Activated CD4-positive, alpha-beta T cell treated with anti-CD3 and anti-CD28 coated beads, Interleukin-2, amount 50 U/mL, for 16 hours (primary cell): Measurements from ENCODE around the gene TCF19.

Source experiments
- DNase-seq: peaks from one replicate; pipeline ENCODE4 v3.0.0-alpha.2; 2020

Gene TCF19

DNA sequence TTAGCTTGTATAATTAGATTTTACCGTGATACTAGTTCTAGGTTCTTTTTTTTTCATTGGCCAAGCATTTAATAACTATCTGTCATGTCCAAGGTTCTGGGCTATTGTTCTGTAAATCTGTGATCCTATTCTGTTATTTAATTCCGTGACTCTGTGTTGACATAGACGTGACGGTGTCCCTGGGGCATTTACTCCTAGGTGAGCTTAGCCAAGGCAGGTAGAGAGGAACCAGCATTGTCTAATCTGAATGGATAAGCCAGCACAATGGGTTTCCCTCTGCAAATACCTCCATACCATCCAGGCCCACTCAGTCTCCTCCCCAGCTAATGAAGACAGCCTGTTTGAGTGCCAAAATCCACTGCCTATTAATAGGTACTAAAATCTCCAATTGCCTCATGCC lies 29.3 kb upstream of the TCF19 start:
- DNase-seq: no peak

DNA sequence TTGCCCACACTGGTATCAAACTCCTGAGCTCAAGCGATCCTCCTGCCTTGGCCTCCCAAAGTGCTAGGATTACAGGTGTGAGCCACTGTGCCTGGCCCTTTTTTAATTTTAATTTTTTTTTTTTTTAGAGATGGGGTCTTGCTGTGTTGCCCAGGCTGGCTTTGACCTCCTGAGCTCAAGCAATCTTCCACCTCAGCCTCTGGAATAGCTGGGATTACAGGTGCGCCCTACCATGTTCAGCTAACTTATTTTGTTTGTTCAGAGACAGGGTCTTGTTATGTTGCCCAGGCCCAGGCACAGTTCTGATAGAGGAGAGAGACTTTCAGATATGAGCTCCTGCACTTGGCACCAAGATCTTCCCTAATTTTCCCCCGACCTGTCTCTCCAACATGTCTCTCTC lies 27.6 kb upstream of the TCF19 start:
- DNase-seq: no peak

DNA sequence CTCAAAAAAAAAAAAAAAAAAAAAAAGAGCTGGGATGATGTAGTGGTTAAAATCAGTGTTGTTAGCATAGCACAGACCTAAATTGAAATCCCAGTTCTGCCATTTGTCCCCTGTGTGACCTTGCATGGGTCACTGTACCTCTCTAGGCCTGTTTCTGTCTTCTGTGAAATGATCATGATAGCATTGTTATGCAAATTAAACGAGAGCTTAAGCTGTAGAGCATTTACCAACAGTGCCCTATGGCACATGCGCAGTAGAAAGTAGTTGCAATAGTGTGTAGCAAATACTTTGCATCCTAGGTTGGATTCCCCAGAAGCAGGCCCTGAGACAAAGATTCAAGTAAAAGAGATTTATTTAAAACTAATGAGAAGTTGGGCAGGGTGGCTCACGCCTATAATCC lies 26.8 kb upstream of the TCF19 start:
- no peak for DNase-seq

DNA sequence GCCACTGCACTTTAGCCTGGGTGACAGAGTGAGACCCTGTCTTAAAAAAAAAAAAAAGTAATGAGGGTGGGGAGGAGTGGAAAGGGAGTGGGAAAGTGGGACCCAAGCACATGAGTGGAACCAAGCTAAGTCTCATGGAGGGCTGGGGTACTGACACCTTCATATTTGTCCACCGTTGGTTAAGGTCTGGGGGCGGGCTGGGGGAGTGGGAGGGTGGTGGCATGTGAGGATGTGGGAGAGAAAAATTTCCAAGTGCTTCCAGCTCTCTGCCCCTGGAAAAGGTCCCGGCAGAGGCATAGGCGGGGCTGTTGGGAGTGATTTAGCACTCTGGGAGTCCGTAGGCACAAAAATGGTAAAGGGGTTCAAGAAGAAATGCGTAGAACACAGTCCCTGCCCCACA lies 25.6 kb upstream of the TCF19 start:
- DNase-seq: no peak

DNA sequence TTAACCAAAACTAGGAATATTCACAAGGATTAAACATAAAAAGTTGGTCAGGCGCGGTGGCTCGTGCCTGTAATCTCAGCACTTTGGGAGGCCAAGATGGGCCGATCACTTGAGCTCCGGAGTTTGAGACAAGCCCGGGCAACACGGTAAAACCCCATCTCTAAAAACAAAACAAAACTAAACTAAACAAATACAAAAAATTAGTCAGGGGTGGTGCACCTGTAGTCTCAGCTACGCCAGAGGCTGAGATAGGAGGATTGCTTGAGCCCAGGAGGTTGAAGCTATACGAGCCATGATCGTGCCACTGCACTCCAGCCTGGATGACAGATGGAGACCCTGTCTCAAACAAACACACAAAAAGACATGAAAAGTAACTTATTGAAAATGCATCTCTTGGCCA lies 22.7 kb upstream of the TCF19 start:
- DNase-seq: no peak

DNA sequence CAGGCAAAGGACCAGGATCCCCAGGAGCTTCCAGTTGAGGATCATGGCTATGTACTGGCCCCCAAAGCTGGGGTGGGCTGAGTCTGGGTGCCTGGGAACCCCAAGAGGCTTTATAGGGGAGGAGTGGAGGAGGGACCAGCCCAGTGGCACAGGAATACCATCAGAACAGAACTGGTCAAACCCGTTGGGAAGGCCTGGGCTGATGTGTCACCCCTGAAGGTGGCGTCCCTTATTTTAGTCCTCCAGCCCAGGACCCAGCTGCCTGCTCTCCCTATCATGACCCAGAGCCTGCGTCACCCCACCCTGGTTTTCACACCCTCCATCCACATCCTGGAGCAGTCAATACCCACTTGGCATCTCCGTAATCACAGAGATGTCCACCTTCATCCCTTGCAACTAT lies 19.4 kb upstream of the TCF19 start, which contains the start of gene PSORS1C2:
TSS of gene PSORS1C2 (minus strand) at position 85 of the 400 bp plus-strand sequence. CDS start at position 45, 40 bp downstream.
- no peak for DNase-seq

DNA sequence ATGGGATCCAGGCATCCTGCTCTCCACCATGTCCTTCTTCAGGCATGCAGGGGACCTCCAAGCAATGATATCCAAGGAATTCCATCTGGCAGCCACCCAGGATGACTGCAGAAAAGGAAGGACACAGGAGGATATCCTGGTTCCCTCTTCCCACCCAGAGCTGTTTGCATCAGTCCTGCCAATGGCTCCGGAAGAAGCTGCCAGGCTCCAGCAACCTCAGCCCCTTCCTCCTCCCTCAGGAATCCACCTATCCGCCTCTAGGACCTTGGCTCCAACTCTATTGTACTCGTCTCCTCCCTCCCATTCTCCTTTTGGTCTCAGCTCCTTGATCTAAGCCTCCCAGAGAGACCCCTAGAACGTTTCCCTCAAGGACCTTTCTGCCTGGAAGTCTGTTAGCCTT lies 18.8 kb upstream of the TCF19 start:
- DNase-seq: no peak

DNA sequence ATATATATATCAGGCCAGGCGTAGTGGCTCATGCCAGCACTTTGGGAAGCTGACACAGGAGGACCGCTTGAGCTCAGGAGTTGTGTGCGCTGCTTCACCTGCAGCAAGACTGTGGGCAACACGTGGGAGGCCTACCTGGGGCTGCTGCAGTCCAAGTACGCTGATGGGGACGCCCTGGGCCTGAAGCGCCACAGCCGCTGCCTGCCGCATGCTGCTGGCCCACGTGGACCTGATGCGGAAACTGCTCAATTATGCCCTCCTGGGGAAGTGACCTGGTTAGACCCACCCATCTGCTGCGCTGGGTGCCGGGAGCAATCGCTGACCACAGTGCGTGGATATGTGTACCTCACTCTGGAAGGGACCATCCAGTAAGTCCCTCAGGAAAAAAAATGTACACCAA lies 17.7 kb upstream of the TCF19 start:
- DNase-seq: no peak

DNA sequence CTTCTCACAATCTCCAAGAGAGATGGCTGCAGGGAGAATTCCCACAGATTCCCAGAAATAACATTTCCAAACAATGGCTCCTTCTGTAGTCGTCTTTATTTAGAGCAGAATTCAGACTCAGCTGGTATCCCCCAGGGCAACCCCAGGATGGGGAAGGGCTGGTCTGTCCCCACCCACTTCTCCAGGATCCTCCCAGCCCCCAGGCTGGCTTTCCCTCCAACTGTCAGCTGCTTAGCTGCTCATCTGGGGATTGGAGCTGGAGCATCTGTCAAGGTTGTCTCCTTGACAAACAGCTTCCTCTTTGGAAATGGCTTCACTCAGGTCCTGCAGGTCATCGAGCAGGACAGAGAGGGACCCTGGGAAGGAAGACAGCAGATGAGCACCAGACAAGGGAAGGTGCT lies 16.0 kb upstream of the TCF19 start:
- no peak for DNase-seq

DNA sequence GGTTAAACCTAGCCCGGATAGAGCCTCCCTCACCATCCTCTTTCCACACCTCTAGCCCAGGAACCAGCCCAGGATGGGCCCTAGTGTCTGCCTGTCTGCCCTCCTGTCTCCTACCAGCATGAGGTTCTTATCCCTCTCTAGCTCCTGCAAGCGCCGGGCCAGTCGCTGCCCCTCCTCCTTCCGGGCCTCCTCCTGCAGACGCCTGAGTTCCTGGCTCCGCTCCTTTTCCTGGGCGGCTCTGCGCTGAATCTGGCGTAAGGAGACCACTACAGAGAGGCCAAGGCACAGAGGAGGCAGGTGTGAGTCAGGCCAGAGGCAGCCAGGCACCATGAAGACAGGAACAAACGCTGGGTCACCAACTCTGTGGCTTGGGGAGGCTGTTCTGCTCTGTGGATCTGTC lies 15.2 kb upstream of the TCF19 start:
- DNase-seq: no peak

DNA sequence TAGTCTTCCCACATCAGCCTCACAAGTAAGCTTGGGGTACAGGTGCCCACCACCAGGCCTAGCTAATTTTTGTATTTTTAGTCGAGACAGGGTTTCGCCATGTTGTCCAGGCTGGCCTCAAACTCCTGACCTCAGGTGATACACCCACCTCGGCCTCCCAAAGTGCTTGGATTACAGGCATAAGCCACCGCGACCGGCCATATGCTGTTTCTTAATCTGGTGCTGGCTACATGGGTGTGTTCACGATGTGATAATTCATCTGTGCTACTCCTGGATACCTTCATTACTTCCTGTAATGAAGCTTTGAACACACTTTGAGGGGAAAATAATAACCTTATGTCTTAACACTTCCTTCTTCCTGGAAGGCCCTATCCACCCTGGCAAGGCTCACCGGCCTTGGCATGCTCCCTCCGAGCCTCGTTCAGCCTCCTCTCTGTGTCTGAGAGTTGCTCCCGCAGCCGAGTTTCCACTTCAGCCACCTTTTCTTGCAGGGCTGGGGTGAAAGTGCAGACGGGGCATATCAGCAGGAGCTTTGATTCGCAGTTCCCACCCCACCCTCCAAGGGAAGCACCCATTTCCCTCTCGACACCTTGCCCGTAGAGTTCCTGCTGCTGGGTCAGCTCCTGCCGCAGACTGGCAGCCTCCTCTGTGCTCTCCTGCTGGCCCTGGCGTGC lies 14.0 kb upstream of the TCF19 start:
- no peak for DNase-seq

DNA sequence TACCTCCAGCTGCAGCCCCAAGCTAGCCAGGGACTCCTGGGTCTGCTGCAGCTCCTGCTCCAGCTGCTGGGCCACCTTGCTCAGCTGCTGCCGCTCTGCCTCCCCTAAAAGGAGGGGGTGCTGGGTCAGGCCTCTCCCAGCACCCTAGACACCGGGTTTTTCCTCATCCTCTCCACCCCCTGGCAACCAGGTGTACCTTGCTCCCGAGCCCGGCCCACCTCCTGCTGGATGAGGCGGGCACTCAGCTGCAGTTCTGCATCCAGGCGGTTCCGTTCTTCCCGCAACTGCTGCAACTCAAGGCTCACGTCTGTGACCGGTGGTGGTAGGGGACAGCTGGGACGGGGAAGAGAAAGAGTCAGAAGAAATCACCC lies 13.4 kb upstream of the TCF19 start:
- no peak for DNase-seq

DNA sequence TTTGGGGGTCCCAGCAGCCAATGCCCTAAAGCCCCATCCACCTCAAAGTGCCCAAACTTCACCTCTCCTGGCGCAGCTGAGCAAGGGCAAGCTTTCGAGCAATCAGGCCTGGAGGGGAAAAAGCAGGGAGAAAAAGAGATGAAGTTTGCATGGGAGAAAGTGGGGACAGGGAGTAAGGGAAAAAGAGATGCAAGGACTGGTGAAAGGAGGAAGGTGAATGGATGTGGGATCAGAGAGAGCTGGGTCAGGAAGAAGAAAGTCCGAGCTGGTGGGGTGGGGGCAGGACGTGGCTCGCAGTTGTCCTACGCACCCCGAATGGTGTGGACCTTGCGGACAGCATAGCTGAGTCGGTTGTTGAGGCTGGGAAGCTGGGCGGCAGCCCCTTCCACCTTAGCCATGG lies 13.0 kb upstream of the TCF19 start:
- no peak for DNase-seq

DNA sequence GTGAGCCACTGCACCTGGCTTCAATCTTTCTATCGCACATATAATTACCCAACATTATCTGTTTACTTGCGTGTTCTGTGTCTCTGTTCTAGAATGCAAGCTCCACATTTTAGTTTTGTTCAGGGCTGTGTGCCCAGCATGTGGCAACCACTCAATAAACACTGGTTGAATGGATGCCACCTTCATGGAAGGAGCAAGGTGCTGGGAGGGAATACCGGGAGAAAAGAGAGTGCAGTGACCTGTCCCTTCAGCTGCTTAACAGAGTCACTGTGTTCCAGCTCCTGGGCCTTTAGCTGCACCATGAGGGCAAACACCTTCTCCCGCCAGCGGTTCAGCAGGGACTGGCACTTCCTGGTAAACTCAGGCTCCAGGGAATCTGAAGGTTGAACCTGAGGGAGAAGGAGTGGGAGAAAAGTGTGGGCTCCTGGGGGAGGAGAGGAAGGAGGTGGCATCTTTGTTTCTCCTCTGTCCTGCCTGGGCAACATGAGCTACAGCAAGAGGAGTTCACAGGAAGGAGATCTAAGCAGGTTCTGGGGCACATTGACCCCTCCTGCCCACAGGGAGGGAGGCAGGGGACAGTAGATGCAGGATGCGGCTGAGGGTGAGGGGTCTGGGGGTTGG lies 8.5 kb upstream of the TCF19 start:
- DNase-seq: no peak

DNA sequence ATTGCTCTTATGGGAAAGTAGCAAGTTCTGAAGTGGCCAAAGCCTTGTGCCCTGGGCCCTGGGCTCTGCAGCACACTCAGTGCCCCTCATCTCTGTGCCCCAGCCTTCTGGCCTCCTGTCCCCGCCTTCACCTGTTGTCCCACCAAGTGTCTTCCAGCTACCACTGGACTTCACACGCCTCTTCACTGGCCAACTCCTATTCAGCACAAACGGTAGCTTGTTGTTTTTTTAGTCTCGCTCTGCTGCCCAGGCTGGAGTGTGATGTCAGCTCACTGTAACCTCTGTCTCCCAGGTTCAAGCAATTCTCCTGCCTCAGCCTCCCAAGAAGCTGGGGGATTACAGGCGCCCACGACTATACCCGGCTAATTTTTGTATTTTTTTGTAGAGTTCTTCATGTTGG lies 5.6 kb upstream of the TCF19 start:
- DNase-seq: no peak

DNA sequence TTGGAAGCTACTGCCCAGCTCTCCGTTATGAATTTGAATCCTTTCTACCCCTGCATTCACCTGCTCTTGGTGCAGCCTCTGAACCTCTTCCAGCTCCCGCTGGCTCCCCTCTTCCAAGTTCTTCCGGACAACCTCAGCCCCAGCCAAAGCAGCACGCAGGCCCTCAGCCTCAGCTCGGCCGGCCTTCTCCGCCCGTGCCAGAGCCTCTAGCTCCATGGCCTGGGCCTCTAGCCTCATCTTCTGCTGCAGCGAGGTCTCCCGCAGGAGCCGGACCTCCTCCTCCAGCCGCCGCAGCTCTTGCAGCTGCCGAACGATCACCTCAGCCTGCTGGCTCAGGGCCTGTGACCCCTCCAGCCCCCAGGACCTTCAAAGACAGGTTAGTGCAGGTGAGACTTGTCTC lies 4.0 kb upstream of the TCF19 start:
- DNase-seq: no peak

DNA sequence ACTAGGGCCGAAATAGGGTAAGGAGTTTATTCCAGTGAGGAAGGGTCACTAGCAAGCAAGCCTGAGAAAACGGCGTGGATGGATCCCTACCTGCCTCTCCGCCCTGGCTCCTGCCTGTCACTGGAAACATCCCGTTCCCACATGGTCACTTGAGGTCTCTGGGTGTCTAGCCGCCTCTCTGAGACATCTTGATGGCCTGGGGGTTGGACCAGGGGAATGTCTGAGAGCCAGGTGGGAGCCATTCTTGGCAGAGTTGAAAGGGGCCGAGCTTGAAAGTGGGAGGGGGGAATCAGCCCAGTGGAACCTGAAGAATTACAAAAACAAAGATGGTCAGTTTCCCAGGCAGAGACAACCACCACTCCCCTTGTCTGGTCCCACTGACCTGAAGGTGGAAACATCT lies 1.7 kb upstream of the TCF19 start:
- DNase-seq: no peak

DNA sequence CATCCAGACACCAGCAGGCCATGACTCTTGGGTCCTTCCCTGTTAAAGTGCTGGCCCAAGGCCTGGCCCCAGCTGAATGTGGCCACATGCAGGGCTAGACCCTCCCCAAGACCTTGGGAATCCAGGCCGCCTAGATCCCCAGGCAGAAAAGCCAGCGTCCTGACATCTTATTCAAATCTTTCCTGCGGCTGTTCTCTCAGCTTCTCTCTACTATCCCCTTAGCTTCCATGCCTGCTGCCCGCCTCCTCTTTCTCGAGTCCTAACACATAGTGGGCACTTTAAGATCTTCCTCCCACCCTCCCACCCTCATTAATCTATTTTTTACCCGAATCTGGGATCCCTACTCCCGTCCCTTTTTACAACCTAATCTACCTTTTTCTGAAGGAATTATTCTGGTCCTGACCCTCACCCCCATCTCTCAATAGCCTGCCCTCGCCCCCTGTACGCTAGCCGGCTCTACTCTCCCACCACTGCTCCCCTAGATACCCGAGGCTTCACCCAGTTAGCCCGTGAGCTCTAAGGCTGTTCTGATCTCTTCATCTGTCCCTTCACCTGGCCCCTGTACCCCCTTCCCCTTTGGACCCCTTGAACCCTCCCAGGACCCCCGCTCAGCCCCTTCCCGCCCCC lies 763 bp upstream of the TCF19 start, which contains the start of gene CCHCR1:
TSS of gene CCHCR1 (minus strand) at position 290 of the 627 bp plus-strand sequence. CDS start at position 88, 202 bp downstream.
- DNase-seq: no peak

DNA sequence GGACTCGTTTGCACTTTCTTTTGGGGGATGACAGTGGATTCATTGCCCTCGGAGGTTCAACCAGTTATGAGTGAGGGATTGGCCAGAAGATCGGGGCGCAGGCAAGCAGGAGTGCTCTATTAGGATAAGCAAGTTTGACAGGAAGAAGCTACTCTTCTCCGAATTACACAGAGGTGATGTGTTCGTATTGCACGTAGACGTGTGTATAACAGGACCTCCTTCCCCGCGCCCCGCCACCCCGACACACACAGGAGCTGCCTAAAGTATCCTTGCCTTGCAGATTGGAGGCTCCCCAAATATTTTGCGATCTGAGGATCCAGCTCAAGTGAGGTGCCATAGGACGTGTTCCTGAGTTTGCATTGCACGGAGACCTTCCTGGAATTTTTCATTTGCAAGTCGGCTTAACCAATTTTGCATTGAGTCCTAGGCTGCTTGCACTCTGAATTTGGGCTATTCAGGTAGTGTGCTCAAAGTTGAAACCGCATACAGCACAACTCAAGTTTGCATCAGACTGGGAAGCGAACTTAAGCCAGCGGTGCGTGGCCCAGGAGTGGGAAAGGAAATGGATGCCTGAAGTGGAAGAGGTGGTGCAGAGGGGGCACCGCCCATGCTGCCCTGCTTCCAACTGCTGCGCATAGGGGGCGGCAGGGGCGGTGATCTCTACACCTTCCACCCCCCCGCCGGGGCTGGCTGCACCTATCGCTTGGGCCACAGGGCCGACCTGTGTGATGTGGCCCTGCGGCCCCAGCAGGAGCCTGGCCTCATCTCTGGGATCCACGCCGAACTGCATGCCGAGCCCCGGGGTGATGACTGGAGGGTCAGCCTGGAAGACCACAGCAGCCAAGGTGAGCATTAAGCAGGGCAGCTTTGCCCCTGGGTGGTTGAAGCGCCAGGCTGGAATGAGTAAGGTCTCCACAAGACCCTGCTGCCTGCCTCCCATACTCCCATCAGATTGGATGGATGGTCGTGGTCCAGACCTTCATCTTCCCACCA lies 770 bp downstream of the TCF19 start:
- peak; percentile 41 for DNase-seq

DNA sequence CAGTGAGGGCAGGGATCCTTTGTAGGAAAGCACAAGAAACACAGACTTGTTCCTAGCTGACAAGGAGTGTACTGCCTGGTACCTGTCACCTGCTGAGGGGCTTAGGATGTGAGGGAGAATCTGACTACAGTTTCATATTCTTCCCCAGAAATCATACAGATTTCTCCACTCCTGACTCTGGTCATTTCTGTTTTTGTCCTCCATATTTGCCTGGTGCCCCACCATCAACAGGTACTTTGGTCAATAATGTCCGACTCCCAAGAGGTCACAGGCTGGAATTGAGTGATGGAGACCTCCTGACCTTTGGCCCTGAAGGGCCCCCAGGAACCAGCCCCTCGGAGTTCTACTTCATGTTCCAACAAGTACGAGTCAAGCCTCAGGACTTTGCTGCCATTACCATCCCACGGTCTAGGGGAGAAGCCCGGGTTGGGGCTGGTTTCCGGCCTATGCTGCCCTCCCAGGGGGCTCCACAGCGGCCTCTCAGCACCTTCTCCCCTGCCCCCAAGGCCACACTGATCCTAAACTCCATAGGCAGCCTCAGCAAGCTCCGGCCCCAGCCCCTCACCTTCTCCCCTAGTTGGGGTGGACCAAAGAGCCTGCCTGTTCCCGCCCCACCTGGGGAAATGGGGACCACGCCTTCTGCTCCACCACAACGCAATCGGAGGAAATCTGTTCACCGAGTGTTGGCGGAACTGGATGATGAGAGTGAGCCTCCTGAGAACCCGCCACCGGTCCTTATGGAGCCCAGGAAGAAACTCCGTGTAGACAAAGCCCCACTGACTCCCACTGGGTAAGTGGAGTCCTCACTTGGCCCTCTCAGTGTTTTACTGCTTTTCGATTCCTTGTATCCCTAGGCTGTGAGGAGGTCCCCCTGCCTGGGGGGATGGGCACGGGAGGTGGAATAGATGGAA lies 3.1 kb downstream of the TCF19 start:
- DNase-seq: no peak

DNA sequence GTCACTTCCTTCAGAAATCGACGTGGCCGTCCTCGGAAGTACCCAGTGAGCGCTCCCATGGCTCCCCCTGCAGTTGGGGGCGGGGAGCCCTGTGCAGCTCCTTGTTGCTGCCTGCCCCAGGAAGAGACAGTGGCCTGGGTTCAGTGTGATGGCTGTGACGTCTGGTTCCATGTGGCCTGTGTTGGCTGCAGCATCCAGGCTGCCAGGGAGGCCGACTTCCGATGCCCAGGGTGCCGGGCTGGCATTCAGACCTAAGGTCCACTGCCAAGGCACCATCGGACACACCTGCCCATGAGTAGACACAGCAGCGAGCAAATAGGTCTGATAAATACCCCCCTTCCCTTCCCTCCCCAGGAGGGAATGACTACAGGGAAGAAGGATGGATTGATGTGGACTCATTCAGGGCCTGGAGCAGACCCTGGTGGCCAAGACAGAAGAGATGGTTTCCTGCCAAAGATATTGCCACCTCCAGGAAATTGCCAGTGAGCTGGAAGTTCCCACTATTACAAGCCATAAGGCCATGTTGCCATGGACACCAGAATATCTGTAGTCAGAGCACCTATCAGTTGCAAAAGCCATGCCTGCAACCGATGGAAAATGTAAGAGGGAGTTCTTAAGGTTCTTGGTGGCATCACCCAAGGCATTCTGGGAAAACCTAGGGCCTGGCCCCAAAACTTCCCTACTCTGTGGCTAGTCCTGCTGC lies 4.2 kb downstream of the TCF19 start:
- no peak for DNase-seq
